Neuronal stem cell (in vitro differentiated cells): ENCODE data around the gene BABAM2.

Source experiments
- DNase-seq: peaks from one replicate; pipeline ENCODE4 v3.0.0-alpha.2; 2013; ENCODE audit warnings: low spot score
- H2AFZ ChIP-seq: one replicate; pipeline ENCODE4 v1.6.1; 2013; ENCODE audit warnings: mild to moderate bottlenecking, low read length, inconsistent platforms
- H2AK5ac ChIP-seq: 2 replicates; pipeline ENCODE4 v1.6.1; 2013; ENCODE audit warnings: low read depth, mild to moderate bottlenecking, inconsistent platforms, low read length, moderate library complexity, mixed read lengths
- H2BK120ac ChIP-seq: 2 replicates; pipeline ENCODE4 v1.6.1; 2013; ENCODE audit warnings: low read depth, mild to moderate bottlenecking, inconsistent platforms, low read length, moderate library complexity, mixed read lengths
- H2BK12ac ChIP-seq: one replicate; pipeline ENCODE4 v1.6.1; 2013; ENCODE audit warnings: low read length, inconsistent platforms
- H2BK15ac ChIP-seq: 2 replicates; pipeline ENCODE4 v1.6.1; 2013; ENCODE audit warnings: mild to moderate bottlenecking, low read length, inconsistent platforms, mixed read lengths
- H2BK5ac ChIP-seq: one replicate; pipeline ENCODE4 v1.6.1; 2013; ENCODE audit warnings: inconsistent platforms, mild to moderate bottlenecking, low read length, moderate library complexity
- H3K14ac ChIP-seq: one replicate; pipeline ENCODE4 v1.6.1; 2013; ENCODE audit warnings: low read length, inconsistent platforms
- H3K18ac ChIP-seq: 2 replicates; pipeline ENCODE4 v1.6.1; 2013; ENCODE audit warnings: low read length, inconsistent platforms
- H3K23ac ChIP-seq: 2 replicates; pipeline ENCODE4 v1.6.1; 2013; ENCODE audit warnings: low read depth, mild to moderate bottlenecking, mixed read lengths, low read length, inconsistent platforms; ENCODE audit not compliant: poor library complexity
- H3K27ac ChIP-seq: replicated peaks from 3 replicates; pipeline ENCODE4 v1.5.1; 2013; ENCODE audit warnings: low read length, inconsistent platforms
- H3K27me3 ChIP-seq, 3 experiments: 2 replicates each; pipeline ENCODE4 v1.6.1; 2013; ENCODE audit warnings: low read length in 3 of 3, mild to moderate bottlenecking in 2 of 3, inconsistent platforms in 1 of 3, low read depth in 1 of 3, mixed read lengths in 1 of 3, moderate library complexity in 1 of 3; ENCODE audit not compliant: control insufficient read depth in 3 of 3, insufficient read depth in 3 of 3
- H3K36me3 ChIP-seq, 2 donors: replicated peaks in 1 of 2; 2 replicates each; pipeline ENCODE4 v1.6.1; 2013; ENCODE audit warnings: low read length in 2 of 2; ENCODE audit not compliant: control insufficient read depth in 2 of 2, insufficient read depth in 2 of 2
- H3K4ac ChIP-seq: 2 replicates; pipeline ENCODE4 v1.6.1; 2013; ENCODE audit warnings: inconsistent platforms, mild to moderate bottlenecking, low read length, moderate library complexity
- H3K4me1 ChIP-seq, 2 donors: 1 replicate in 1 of 2; 2 replicates in 1 of 2; pipeline ENCODE4 v1.6.1; 2013; ENCODE audit warnings: low read length in 2 of 2, low read depth in 1 of 2; ENCODE audit not compliant: control insufficient read depth in 2 of 2, insufficient read depth in 1 of 2
- H3K4me2 ChIP-seq: one replicate; pipeline ENCODE4 v1.6.1; 2013; ENCODE audit warnings: mild to moderate bottlenecking, low read length, inconsistent platforms; ENCODE audit not compliant: insufficient read depth, poor library complexity, severe bottlenecking
- H3K4me3 ChIP-seq, 2 donors: 2 replicates each; pipeline ENCODE4 v1.5.1; 2013; ENCODE audit warnings: low read length in 2 of 2, mild to moderate bottlenecking in 2 of 2, inconsistent platforms in 1 of 2, moderate library complexity in 1 of 2
- H3K79me1 ChIP-seq: one replicate; pipeline ENCODE4 v1.6.1; 2013; ENCODE audit warnings: low read depth, mild to moderate bottlenecking, inconsistent platforms, low read length, moderate library complexity
- H3K9ac ChIP-seq: one replicate; pipeline ENCODE4 v1.6.1; 2013; ENCODE audit warnings: mild to moderate bottlenecking, low read depth, low read length, inconsistent platforms; ENCODE audit not compliant: poor library complexity
- H3K9me3 ChIP-seq, 2 donors: replicated peaks in 1 of 2; 2 replicates each; pipeline versions ENCODE3 to v1.6.1; 2013; ENCODE audit warnings: low read length in 2 of 2, mild to moderate bottlenecking in 2 of 2, inconsistent platforms in 1 of 2, low read depth in 1 of 2, mixed read lengths in 1 of 2, moderate library complexity in 1 of 2; ENCODE audit not compliant: control insufficient read depth in 2 of 2, insufficient read depth in 1 of 2
- H4K8ac ChIP-seq: one replicate; pipeline ENCODE4 v1.6.1; 2013; ENCODE audit warnings: low read depth, mild to moderate bottlenecking, inconsistent platforms, low read length, moderate library complexity
- H4K91ac ChIP-seq: one replicate; pipeline ENCODE4 v1.6.1; 2013; ENCODE audit warnings: low read length, low read depth, mild to moderate bottlenecking, inconsistent platforms; ENCODE audit not compliant: poor library complexity
- WGBS, 2 donors: extraction: QIAGEN DNeasy Blood & Tissue Kit; methylation state at CpG; one replicate each; pipeline ENCODE4 v1.1.7; 2013; ENCODE audit warnings: missing lambda C conversion rate in 2 of 2, mixed read lengths in 1 of 2; ENCODE audit not compliant: insufficient read length in 2 of 2, insufficient replicate concordance in 1 of 2; ENCODE audit errors: extremely low coverage in 2 of 2; 5-methylcytosine and 5-hydroxymethylcytosine counted together

Gene BABAM2

DNA sequence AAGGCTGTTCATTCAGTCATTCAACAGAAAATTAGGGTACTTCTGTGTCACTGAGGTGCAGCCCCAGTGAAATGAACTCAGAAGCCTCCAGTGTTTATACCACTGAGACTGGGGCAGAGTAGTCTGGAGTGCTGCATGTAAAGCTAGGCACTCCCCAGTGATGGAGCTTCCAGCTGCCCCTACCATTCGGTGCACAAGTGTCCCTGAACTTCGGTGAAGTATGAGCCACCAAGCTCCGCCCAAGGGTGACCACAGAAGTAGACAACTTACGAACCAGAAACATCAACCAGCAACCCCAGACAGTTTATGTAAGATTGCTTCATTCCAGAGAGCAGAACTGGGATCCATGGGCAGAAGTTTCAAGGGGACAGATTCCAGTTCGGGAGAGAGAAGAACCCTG is 431.5 kb downstream of the BABAM2 start:
- peak overlapping the region; percentile 96 for H4K91ac ChIP-seq
- H2BK120ac ChIP-seq: peak overlapping the region; percentile 81
- H2BK5ac ChIP-seq: peak overlapping the region; percentile 98
- DNase-seq: no peak
- H3K27me3 ChIP-seq: no peaks in the 10 kb centered on the region
- H3K23ac ChIP-seq: no peak overlapping the region
- no peak overlapping the region for H3K9ac ChIP-seq
- H2BK15ac ChIP-seq: no peak overlapping the region
- H3K27ac ChIP-seq: peak overlapping the region; percentile 93
- no peak overlapping the region for H3K4ac ChIP-seq
- peaks cover 12 to 63% of the 10 kb centered on the region in 2 donors for H3K4me1 ChIP-seq
- H2BK12ac ChIP-seq: peak overlapping the region; percentile 85
- no peaks in the 10 kb centered on the region for H3K36me3 ChIP-seq
- H3K18ac ChIP-seq: peak overlapping the region; percentile 96
- no peak overlapping the region for H2AFZ ChIP-seq
- no peak overlapping the region for H3K4me2 ChIP-seq
- no CpG with 5 or more reads among the region's 5 CpGs for WGBS, 2 donors
- no peaks in the 10 kb centered on the region for H3K9me3 ChIP-seq
- peak overlapping the region; percentile 97 for H2AK5ac ChIP-seq
- H3K79me1 ChIP-seq: no peaks in the 10 kb centered on the region
- H3K14ac ChIP-seq: no peak overlapping the region
- H4K8ac ChIP-seq: no peak overlapping the region
- H3K4me3 ChIP-seq: no peak overlapping the region

GRCh38 chr2:28322456-28322855 is 431.9 kb downstream of the BABAM2 start:
- no peak overlapping the region for H3K23ac ChIP-seq
- peak overlapping the region; percentile 98 for H2BK5ac ChIP-seq
- peak overlapping the region; percentile 81 for H2BK120ac ChIP-seq
- H3K4me1 ChIP-seq: peaks cover 12 to 64% of the 10 kb centered on the region in 2 donors
- H3K14ac ChIP-seq: no peak overlapping the region
- H3K27ac ChIP-seq: peak overlapping the region; percentile 93
- H3K4me3 ChIP-seq: no peak overlapping the region
- H3K4ac ChIP-seq: peak overlapping the region; percentile 87
- H3K4me2 ChIP-seq: no peak overlapping the region
- no peak overlapping the region for H3K9ac ChIP-seq
- H2BK12ac ChIP-seq: peak overlapping the region; percentile 85
- peak overlapping the region; percentile 96 for H4K91ac ChIP-seq
- no peak for DNase-seq
- WGBS, 2 donors: no CpG with 5 or more reads among the region's 8 CpGs
- peak overlapping the region; percentile 97 for H2AK5ac ChIP-seq
- no peaks in the 10 kb centered on the region for H3K36me3 ChIP-seq
- no peaks in the 10 kb centered on the region for H3K27me3 ChIP-seq
- peak overlapping the region; percentile 45 for H4K8ac ChIP-seq
- no peak overlapping the region for H2AFZ ChIP-seq
- peak overlapping the region; percentile 76 for H2BK15ac ChIP-seq
- H3K9me3 ChIP-seq: no peaks in the 10 kb centered on the region
- H3K18ac ChIP-seq: peak overlapping the region; percentile 96
- no peaks in the 10 kb centered on the region for H3K79me1 ChIP-seq

DNA sequence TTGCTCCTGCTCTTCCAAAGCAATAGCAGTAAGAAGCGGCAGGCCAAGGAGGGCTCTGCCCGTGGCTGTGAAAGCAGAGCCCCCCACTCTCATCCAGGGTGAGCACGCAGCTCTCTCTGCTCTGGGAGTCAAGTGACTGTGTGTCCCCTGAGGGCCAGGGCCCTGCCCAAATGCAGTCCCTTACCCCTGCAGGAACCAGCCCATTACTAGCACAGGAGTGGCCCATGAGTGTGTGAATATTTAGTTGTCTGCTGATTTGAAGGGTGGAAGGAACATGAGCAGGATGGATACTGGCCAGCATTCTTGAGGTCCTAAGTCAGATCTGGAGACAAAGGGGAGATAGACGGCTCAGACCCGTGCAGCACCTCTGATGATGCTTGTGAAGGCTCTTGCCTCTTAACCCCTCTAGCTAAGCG is 432.5 kb downstream of the BABAM2 start:
- Histone ChIP-seq H2BK15ac (peak overlapping the region; percentile 76), H3K4me2 (no peak overlapping the region), H3K14ac (no peak overlapping the region), H3K9me3 (no peaks in the 10 kb centered on the region), H2AFZ (no peak overlapping the region), H2BK120ac (peak overlapping the region; percentile 81), H3K18ac (peak overlapping the region; percentile 96), H3K27me3 (no peaks in the 10 kb centered on the region), H4K8ac (no peak overlapping the region), H2BK12ac (peak overlapping the region; percentile 41), H3K4me1 (peaks cover 12 to 64% of the 10 kb centered on the region in 2 donors), H3K79me1 (no peaks in the 10 kb centered on the region), H2BK5ac (peak overlapping the region; percentile 98), H3K4ac (peak overlapping the region; percentile 19), H3K4me3 (no peak overlapping the region), H2AK5ac (peak overlapping the region; percentile 97), H3K23ac (no peak overlapping the region), H3K27ac (peak overlapping the region; percentile 93), H3K36me3 (no peaks in the 10 kb centered on the region), H4K91ac (peak overlapping the region; percentile 98), H3K9ac (no peak overlapping the region)
- no peak for DNase-seq
- no CpG with 5 or more reads among the region's 6 CpGs for WGBS, 2 donors

DNA sequence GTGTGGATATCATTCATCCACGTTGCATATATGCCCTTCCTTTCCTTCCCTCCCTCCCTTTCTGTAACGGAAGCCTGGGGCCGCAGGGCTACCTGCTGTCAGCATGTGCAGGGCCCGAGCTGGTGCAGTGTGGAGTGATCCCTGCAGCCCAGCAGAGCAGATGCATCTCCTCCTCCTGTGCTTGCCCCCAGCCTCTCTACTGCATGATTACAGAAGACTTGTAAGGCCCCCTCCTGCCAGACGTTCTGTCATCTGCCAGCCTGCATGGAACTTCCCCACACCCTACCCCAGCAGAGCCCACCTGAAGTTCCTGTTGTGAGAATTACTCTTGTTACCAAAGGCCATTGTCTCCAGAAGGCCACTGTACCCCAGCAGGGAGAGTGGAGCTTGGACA is 434.6 kb downstream of the BABAM2 start:
- Histone ChIP-seq H2BK15ac (peak overlapping the region; percentile 75), H3K27ac (peak overlapping the region; percentile 13), H2BK5ac (no peak overlapping the region), H3K23ac (no peak overlapping the region), H3K4me1 (peaks cover 9 to 47% of the 10 kb centered on the region in 2 donors), H2BK12ac (peak overlapping the region; percentile 91), H2AFZ (no peak overlapping the region), H3K4ac (no peak overlapping the region), H3K9ac (no peak overlapping the region), H3K4me2 (no peak overlapping the region), H3K36me3 (no peaks in the 10 kb centered on the region), H3K4me3 (no peak overlapping the region), H3K27me3 (no peaks in the 10 kb centered on the region), H2AK5ac (peak overlapping the region; percentile 97), H3K18ac (peak overlapping the region; percentile 77), H3K14ac (peak overlapping the region; percentile 44), H3K9me3 (no peaks in the 10 kb centered on the region), H2BK120ac (peak overlapping the region; percentile 29), H4K8ac (no peak overlapping the region), H4K91ac (peak overlapping the region; percentile 87), H3K79me1 (no peaks in the 10 kb centered on the region)
- no CpG with 5 or more reads among the region's 5 CpGs for WGBS, 2 donors
- no peak for DNase-seq
